ENCODE measurements around the gene OR2T8. TPM values are rescaled to one million over a fixed set of nuclear protein-coding genes. Genes with fewer than 3 reads are reported as not detected.

The OR2T8 gene, protein sequence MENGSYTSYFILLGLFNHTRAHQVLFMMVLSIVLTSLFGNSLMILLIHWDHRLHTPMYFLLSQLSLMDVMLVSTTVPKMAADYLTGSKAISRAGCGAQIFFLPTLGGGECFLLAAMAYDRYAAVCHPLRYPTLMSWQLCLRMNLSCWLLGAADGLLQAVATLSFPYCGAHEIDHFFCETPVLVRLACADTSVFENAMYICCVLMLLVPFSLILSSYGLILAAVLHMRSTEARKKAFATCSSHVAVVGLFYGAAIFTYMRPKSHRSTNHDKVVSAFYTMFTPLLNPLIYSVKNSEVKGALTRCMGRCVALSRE
- not detected in 2 replicates for total RNA-seq

DNA sequence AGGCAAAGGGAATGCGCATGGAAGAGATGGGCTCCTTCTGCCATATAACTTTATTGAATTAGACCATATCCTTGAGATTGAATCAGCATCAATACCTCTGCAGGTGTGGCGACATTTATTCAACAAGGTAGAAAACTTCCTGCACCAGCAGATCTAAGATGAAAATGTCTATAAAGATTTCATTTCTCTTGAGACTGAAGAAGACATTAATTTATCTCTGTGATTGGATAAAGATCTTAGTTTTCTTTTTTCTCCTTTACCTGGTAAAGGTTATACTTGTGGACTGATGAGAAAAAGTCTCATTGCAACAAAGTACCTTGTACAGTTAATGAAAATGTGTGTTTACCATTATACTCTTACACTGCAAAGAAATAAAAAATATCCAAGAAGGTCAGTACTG lies at the start of gene OR2T8:
OR2T8 (plus strand) TSS at position 301 of the 400 bp plus-strand sequence. CDS start 766 bp downstream, outside the sequence.

GRCh38 chr1:247895163-247895637 lies 24.9 kb upstream of the OR2T8 start, which contains the start of gene OR2W3:
Gene OR2W3, plus strand, starts transcription at chr1:247895587. Its CDS starts 0 bp downstream, at chr1:247895587.

DNA sequence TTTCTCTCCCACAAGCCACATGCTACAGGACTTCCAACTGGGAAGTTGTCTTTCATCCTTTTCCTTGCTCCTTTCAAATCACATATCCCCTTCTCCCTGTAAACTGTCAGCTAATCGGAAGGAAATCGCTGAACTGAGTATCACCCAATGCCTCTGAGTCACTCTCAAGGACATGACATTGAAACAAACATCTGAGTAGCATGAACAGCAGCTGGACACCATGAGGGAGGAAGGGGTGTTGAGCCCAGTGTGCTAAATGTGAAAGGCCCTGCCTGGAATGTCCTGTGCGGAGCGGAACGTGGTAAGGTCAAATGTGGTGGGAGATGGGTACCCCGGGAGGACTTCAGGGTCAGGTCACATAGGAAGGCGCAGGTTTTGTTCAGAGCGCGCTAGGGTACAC lies 4.8 kb downstream of the OR2T8 start, which contains the start of gene OR2AJ1:
OR2AJ1 (plus strand) TSS at position 22 of the 400 bp plus-strand sequence. CDS start 8,880 bp downstream, outside the sequence.

DNA sequence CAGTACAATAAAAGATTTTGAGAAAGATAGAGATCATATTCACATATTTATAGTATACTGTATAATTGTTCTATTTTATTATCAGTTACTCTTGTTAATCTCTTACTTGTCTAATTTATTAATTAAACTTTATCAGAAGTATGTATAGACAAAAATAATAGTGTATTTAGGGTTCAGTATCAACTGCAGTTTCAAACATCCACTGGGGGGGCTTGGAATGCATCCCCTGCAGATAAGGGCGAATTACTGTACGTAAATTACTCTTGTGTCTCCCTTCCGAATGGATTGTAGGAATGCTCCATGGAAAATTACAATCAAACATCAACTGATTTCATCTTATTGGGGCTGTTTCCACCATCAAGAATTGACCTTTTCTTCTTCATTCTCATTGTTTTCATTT lies 28.5 kb downstream of the OR2T8 start, which contains the start of gene OR2L8:
OR2L8 (plus strand) TSS at position 301 of the 400 bp plus-strand sequence; CDS start at position 301, 0 bp downstream.

GRCh38 chr1:247964933-247965332 lies 44.9 kb downstream of the OR2T8 start, which contains the start of gene OR2AK2:
Gene OR2AK2, plus strand, starts transcription at chr1:247965233. Its CDS starts 144 bp downstream, at chr1:247965377.

Other genes starting within 250 kb of the OR2T8 start
- gene OR13G1, start 240.5 kb upstream of the OR2T8 start, total RNA-seq, result not detected in 2 replicates
- not detected in 2 replicates for gene OR6F1, start 203.6 kb upstream of the OR2T8 start, total RNA-seq
- gene OR14K1, start 181.6 kb upstream of the OR2T8 start, total RNA-seq, result not detected in 2 replicates
- gene OR14A2, start 172.1 kb upstream of the OR2T8 start, total RNA-seq, result not detected in 2 replicates
- not detected in 2 replicates for gene OR1C1, start 159.7 kb upstream of the OR2T8 start, total RNA-seq
- not detected in 2 replicates for gene OR14A16, start 96.1 kb upstream of the OR2T8 start, total RNA-seq
- gene OR11L1, start 78.4 kb upstream of the OR2T8 start, total RNA-seq, result not detected in 2 replicates
- 0.43 and 0.65 TPM in 2 replicates for gene TRIM58, start 63.1 kb upstream of the OR2T8 start, total RNA-seq
- gene OR2W3, start 24.7 kb upstream of the OR2T8 start, total RNA-seq, result 0.11 and 0.39 TPM in 2 replicates
- not detected in 2 replicates for gene OR2AJ1, start 4.6 kb downstream of the OR2T8 start, total RNA-seq
- not detected in 2 replicates for gene OR2L8, start 28.6 kb downstream of the OR2T8 start, total RNA-seq
- not detected in 2 replicates for gene OR2AK2, start 45.0 kb downstream of the OR2T8 start, total RNA-seq
- gene OR2L5, start 93.4 kb downstream of the OR2T8 start, total RNA-seq, result 0.13 TPM in 1 of 2 replicates, not detected in the other
- gene OR2L2, start 109.8 kb downstream of the OR2T8 start, total RNA-seq, result under 0.01 TPM in 2 replicates
- gene OR2L3, start 126.6 kb downstream of the OR2T8 start, total RNA-seq, result not detected in 2 replicates
- gene OR2L13, start 174.9 kb downstream of the OR2T8 start, total RNA-seq, result not detected in 2 replicates
- not detected in 2 replicates for gene OR2M5, start 224.9 kb downstream of the OR2T8 start, total RNA-seq

Measured in articular chondrocyte of knee joint (primary cell).